ENCODE data around the gene SASH1. TPM values are rescaled to one million over a fixed set of nuclear protein-coding genes. Genes with fewer than 3 reads are reported as not detected.

The SASH1 gene
- total RNA-seq, 1 experiment from 2014 or later: 6.6 TPM

GRCh38 chr6:148470156-148470555 lies 127.5 kb downstream of the SASH1 start:
- POLR2A ChIA-PET: interaction anchor here (0.7 kb wide), 1 partner anchor 54 kb away, joined by 3 read pairs; no protein-coding TSS in a partner anchor
- Histone ChIP-seq H3K4me1 (ENCODE audit: control insufficient read depth, insufficient read depth, low read length) (no peaks in the 10 kb centered on the region), H3K27me3 (ENCODE audit: control insufficient read depth, insufficient read depth, low read length) (no peaks in the 10 kb centered on the region), H3K4me3 (ENCODE audit: low read depth in 2 of 2, low read length in 2 of 2) (no peak overlapping the region), H3K27ac (ENCODE audit: low read length) (no peak overlapping the region), H3K36me3 (ENCODE audit: control insufficient read depth, insufficient read depth, low read length) (no peaks in the 10 kb centered on the region), H3K9me3 (ENCODE audit: control insufficient read depth, insufficient read depth, low read depth, low read length) (no peaks in the 10 kb centered on the region)
- TF ChIP-seq REST (IDR thresholded peaks at IDR 0.05; ENCODE audit: insufficient read depth in 1 of 2, low read depth in 2 of 2, low read length in 1 of 2) (no peak), POLR2AphosphoS5 (IDR thresholded peaks at IDR 0.05; ENCODE audit: low read depth, low read length) (no peak), TCF7L2 (IDR thresholded peaks at IDR 0.05; ENCODE audit: low read depth, low read length) (no peak), SIN3A (IDR thresholded peaks at IDR 0.05; ENCODE audit: borderline replicate concordance, insufficient read depth, low read depth, low read length) (no peak), CTCF (IDR thresholded peaks at IDR 0.05) (no peak)
- intact Hi-C loops (cut with micrococcal nuclease; ENCODE audit: unreplicated experiment) (no loop called here), in situ Hi-C loops (cut with HindIII; ENCODE audit: low pct_unique_long_range_greater_than_20kb, low sequenced_read_pairs) (no loop called here)
- no TSS peak for BruUV-seq (replicated peaks)
- CTCF ChIA-PET: interaction anchor here (0.7 kb wide), 1 partner anchor 300 kb away, joined by 4 read pairs; no protein-coding TSS in a partner anchor
- ATAC-seq (no peak), DNase-seq (ENCODE audit: low read depth, low spot score) (no peak)

GRCh38 chr6:148470606-148471465 lies 128.2 kb downstream of the SASH1 start:
- no peaks in the 10 kb centered on the region for H3K4me1 ChIP-seq (ENCODE audit: control insufficient read depth, insufficient read depth, low read length)
- TF ChIP-seq REST (IDR thresholded peaks at IDR 0.05; ENCODE audit: insufficient read depth in 1 of 2, low read depth in 2 of 2, low read length in 1 of 2) (no peak), TCF7L2 (IDR thresholded peaks at IDR 0.05; ENCODE audit: low read depth, low read length) (no peak), SIN3A (IDR thresholded peaks at IDR 0.05; ENCODE audit: borderline replicate concordance, insufficient read depth, low read depth, low read length) (no peak), CTCF (IDR thresholded peaks at IDR 0.05) (no peak), POLR2AphosphoS5 (IDR thresholded peaks at IDR 0.05; ENCODE audit: low read depth, low read length) (no peak)
- H3K27ac ChIP-seq (ENCODE audit: low read length): no peak overlapping the region
- ChIA-PET POLR2A (interaction anchor here (0.7 kb wide), 1 partner anchor 54 kb away, joined by 3 read pairs; no protein-coding TSS in a partner anchor), CTCF (interaction anchor here (0.7 kb wide), 1 partner anchor 300 kb away, joined by 4 read pairs; no protein-coding TSS in a partner anchor)
- no peaks in the 10 kb centered on the region for H3K27me3 ChIP-seq (ENCODE audit: control insufficient read depth, insufficient read depth, low read length)
- BruUV-seq (replicated peaks): no TSS peak
- no peaks in the 10 kb centered on the region for H3K36me3 ChIP-seq (ENCODE audit: control insufficient read depth, insufficient read depth, low read length)
- intact Hi-C loops (cut with micrococcal nuclease; ENCODE audit: unreplicated experiment) (no loop called here), in situ Hi-C loops (cut with HindIII; ENCODE audit: low pct_unique_long_range_greater_than_20kb, low sequenced_read_pairs) (no loop called here)
- H3K4me3 ChIP-seq (ENCODE audit: low read depth in 2 of 2, low read length in 2 of 2): no peak overlapping the region
- ATAC-seq (no peak), DNase-seq (ENCODE audit: low read depth, low spot score) (no peak)
- no peaks in the 10 kb centered on the region for H3K9me3 ChIP-seq (ENCODE audit: control insufficient read depth, insufficient read depth, low read depth, low read length)
